Ramos (cell line): Measurements from ENCODE around the gene MOB3A.
"Not testable (repeated sequence)": the region's sequence is repeated elsewhere in the genome, so short reads cannot be mapped to it uniquely, and the experiment has no call there.

Experiments
- in situ Hi-C: fragments of 300-500 bp; cut with MboI; formaldehyde crosslinking; loops from one replicate; pipeline ENCODE4 v1.14.3; 2022; ENCODE audit warnings: low sequenced_read_pairs; ENCODE audit not compliant: unreplicated experiment

The MOB3A gene

GRCh38 chr19:2096034-2096479, at the start of gene MOB3A:
Gene MOB3A (minus strand): TSS chr19:2096326. CDS start chr19:2078560, 17,766 bp downstream.
- in situ Hi-C loops = loop anchor here (25.0 kb wide), 1 partner anchor 434 kb away; the partner anchor contains the start of gene TCF3

GRCh38 chr19:2145831-2146241, 49.7 kb upstream of the MOB3A start:
- in situ Hi-C loops = no loop called here

GRCh38 chr19:2144190-2144589, 48.1 kb upstream of the MOB3A start:
- in situ Hi-C loops = no loop called here

- in situ Hi-C loops = no loop called here
Measured at GRCh38 chr19:2142173-2142829, 46.2 kb upstream of the MOB3A start.

- in situ Hi-C loops = no loop called here
Measured at GRCh38 chr19:2140138-2140569, 44.0 kb upstream of the MOB3A start.

GRCh38 chr19:2139385-2140137, 43.4 kb upstream of the MOB3A start:
- in situ Hi-C loops = no loop called here

GRCh38 chr19:2138061-2138728, 42.1 kb upstream of the MOB3A start:
- in situ Hi-C loops = no loop called here

GRCh38 chr19:2136796-2137195, 40.7 kb upstream of the MOB3A start:
- in situ Hi-C loops = no loop called here

- in situ Hi-C loops = no loop called here
Measured at GRCh38 chr19:2135474-2136402, 39.6 kb upstream of the MOB3A start.

- in situ Hi-C loops = no loop called here
Measured at GRCh38 chr19:2132731-2133490, 36.8 kb upstream of the MOB3A start.

GRCh38 chr19:2132191-2132590, 36.1 kb upstream of the MOB3A start:
- in situ Hi-C loops = no loop called here

GRCh38 chr19:2131012-2131975, 35.2 kb upstream of the MOB3A start:
- in situ Hi-C loops = not testable (repeated sequence)

GRCh38 chr19:2129892-2130770, 34.0 kb upstream of the MOB3A start:
- in situ Hi-C loops = no loop called here

- in situ Hi-C loops = no loop called here
Measured at GRCh38 chr19:2129486-2129885, 33.4 kb upstream of the MOB3A start.

GRCh38 chr19:2129022-2129421, 32.9 kb upstream of the MOB3A start:
- in situ Hi-C loops = no loop called here

- in situ Hi-C loops = not testable (repeated sequence)
Measured at GRCh38 chr19:2128252-2128651, 32.1 kb upstream of the MOB3A start.

- in situ Hi-C loops = no loop called here
Measured at GRCh38 chr19:2127758-2128157, 31.6 kb upstream of the MOB3A start.
